ENCODE measurements around the gene PHACTR3. TPM values are rescaled to one million over a fixed set of nuclear protein-coding genes. Genes with fewer than 3 reads are reported as not detected.

Gene PHACTR3
- total and polyA plus RNA-seq, 2 donors (not counting 3 experiments of a cell fraction or from before 2014, with no cell fraction given) = not detected

GRCh38 chr20:59634435-59635005, 30.2 kb downstream of the PHACTR3 start:
- intact Hi-C loops (cut with micrococcal nuclease) = no loop called here
- Histone ChIP-seq H3K9me3 (replicated peaks; ENCODE audit: control insufficient read depth, insufficient read depth, low read length) (peaks cover 4% of the 10 kb centered on the region), H3K4me1 (ENCODE audit: control insufficient read depth, extremely low read depth, insufficient read depth, low read length) (no peaks in the 10 kb centered on the region), H3K4me2 (ENCODE audit: insufficient read depth, low read length) (no peak overlapping the region), H3K4me3 (replicated peaks in 1 of 3; ENCODE audit: insufficient read depth in 1 of 3, low read depth in 1 of 3, low read length in 3 of 3) (no peak overlapping the region), H3K27me3 (ENCODE audit: control insufficient read depth in 2 of 2, insufficient read depth in 2 of 2, low read length in 2 of 2) (no peaks in the 10 kb centered on the region), H3K9ac (replicated peaks; ENCODE audit: extremely low read depth, insufficient read depth, low read length) (no peak overlapping the region), H3K79me2 (ENCODE audit: control insufficient read depth, insufficient read depth, low read length) (no peaks in the 10 kb centered on the region), H3K36me3 (ENCODE audit: control insufficient read depth in 2 of 2, extremely low read depth in 1 of 2, insufficient read depth in 2 of 2, low read length in 2 of 2) (no peaks in the 10 kb centered on the region), H3K27ac (ENCODE audit: insufficient read depth, low read depth, low read length) (no peak overlapping the region), H3K9me1 (replicated peaks; ENCODE audit: control insufficient read depth, extremely low read depth, insufficient read depth, low read length) (no peaks in the 10 kb centered on the region), H2AFZ (ENCODE audit: low read depth, low read length) (no peak overlapping the region), H4K20me1 (replicated peaks; ENCODE audit: control insufficient read depth, extremely low read depth, insufficient read depth, low read length) (no peaks in the 10 kb centered on the region)
- BruUV-seq (replicated peaks) = no TSS peak
- no peak for DNase-seq (ENCODE audit: low read depth, low spot score)
- dilution Hi-C loops (cut with MboI; ENCODE audit: extremely low pct_ligation_motif_present, low sequenced_read_pairs) = no loop called here
- ChIA-PET CTCF (no interaction called here), POLR2A (no interaction called here)
- FAIRE-seq = no peak
- TF ChIP-seq MYC (IDR thresholded peaks at IDR 0.05; ENCODE audit: low read depth, low read length) (no peak), JUN (IDR thresholded peaks at IDR 0.05; ENCODE audit: borderline replicate concordance, insufficient read depth, insufficient read length, low read depth) (no peak), POLR2A (IDR thresholded peaks at IDR 0.05; ENCODE audit: low read depth, low read length) (no peak), GATA2 (IDR thresholded peaks at IDR 0.05; ENCODE audit: insufficient read depth, insufficient read length, low read depth, low read length) (no peak), EZH2 (IDR thresholded peaks at IDR 0.05; ENCODE audit: borderline replicate concordance, low read depth, low read length, severe bottlenecking) (no peak), FOS (IDR thresholded peaks at IDR 0.05; ENCODE audit: borderline replicate concordance, insufficient read depth, low read length) (no peak), POLR2AphosphoS5 (IDR thresholded peaks at IDR 0.05; ENCODE audit: insufficient read depth, low read depth, low read length) (no peak), MAX (IDR thresholded peaks at IDR 0.05; ENCODE audit: insufficient read depth, insufficient read length) (no peak)
- TF ChIP-seq, protein P1, sequence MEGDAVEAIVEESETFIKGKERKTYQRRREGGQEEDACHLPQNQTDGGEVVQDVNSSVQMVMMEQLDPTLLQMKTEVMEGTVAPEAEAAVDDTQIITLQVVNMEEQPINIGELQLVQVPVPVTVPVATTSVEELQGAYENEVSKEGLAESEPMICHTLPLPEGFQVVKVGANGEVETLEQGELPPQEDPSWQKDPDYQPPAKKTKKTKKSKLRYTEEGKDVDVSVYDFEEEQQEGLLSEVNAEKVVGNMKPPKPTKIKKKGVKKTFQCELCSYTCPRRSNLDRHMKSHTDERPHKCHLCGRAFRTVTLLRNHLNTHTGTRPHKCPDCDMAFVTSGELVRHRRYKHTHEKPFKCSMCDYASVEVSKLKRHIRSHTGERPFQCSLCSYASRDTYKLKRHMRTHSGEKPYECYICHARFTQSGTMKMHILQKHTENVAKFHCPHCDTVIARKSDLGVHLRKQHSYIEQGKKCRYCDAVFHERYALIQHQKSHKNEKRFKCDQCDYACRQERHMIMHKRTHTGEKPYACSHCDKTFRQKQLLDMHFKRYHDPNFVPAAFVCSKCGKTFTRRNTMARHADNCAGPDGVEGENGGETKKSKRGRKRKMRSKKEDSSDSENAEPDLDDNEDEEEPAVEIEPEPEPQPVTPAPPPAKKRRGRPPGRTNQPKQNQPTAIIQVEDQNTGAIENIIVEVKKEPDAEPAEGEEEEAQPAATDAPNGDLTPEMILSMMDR (IDR thresholded peaks at IDR 0.05; ENCODE audit: extremely low read depth in 1 of 2, insufficient read depth in 1 of 2, low read depth in 1 of 2, low read length in 2 of 2) = no peak
